Measurements from ENCODE around the gene SCAMP4. TPM values are rescaled to one million over a fixed set of nuclear protein-coding genes. Genes with fewer than 3 reads are reported as not detected.
A peak's percentile ranks its signal among the peaks of the same experiment; 100 is the strongest.

Gene SCAMP4
- total and polyA plus RNA-seq, 9 of the 15 experiments (the other 6 are each of a cell fraction or from before 2014, with no cell fraction given) = 0.81 to 45.9 (median 12.8) TPM

- intact Hi-C loops (cut with micrococcal nuclease) = no loop called here
- DNase-seq (ENCODE audit: extremely low read depth in 1 of 4, low spot score in 3 of 4) (no peak), ATAC-seq (no peak), FAIRE-seq (no peak)
- peaks cover 36% of the 10 kb centered on the region; the same call in 2 of the 3 replicates for H3K36me3 ChIP-seq (ENCODE audit: control insufficient read depth, insufficient read depth, low read length)
- POLR2A ChIA-PET = interaction anchor here (0.6 to 0.9 kb wide), 2 partner anchors 10 to 69 kb away, joined by 3 read pairs; no protein-coding TSS in a partner anchor
- 89% methylated on average over 12 of the region's 15 CpGs for WGBS (ENCODE audit: insufficient coverage, low coverage, missing lambda C conversion rate)
- no peaks in the 10 kb centered on the region for H3K9me1 ChIP-seq (ENCODE audit: control insufficient read depth, insufficient read depth, low read length)
- no TSS peak for BruUV-seq (replicated peaks)
- H3K27me3 ChIP-seq (ENCODE audit: control insufficient read depth in 2 of 2, insufficient read depth in 2 of 2, low read length in 2 of 2) = no peaks in the 10 kb centered on the region
- H2AFZ ChIP-seq (ENCODE audit: low read depth, low read length) = no peak overlapping the region
- peaks cover 0 to 67% of the 10 kb centered on the region in 2 experiments; a peak in 2 of 5 replicates for H3K4me1 ChIP-seq (replicated peaks in 1 of 2; ENCODE audit: control insufficient read depth in 2 of 2, insufficient read depth in 2 of 2, low read length in 2 of 2)
- H3K79me2 ChIP-seq (ENCODE audit: control insufficient read depth, insufficient read depth, low read length) = peaks cover 80% of the 10 kb centered on the region
- H3K4me3 ChIP-seq = no peak overlapping the region
- in situ Hi-C loops (cut with MboI) = no loop called here
- no peak overlapping the region for H3K27ac ChIP-seq (ENCODE audit: extremely low read depth, low read depth, low read length)
- peak; percentile 49 for TF ChIP-seq RBM22 (IDR thresholded peaks at IDR 0.05; ENCODE audit: low read depth, low read length, poor library complexity, severe bottlenecking)
- TF ChIP-seq KLF1 (tag; IDR thresholded peaks at IDR 0.05) = no peak
- no peak overlapping the region for H3K4me2 ChIP-seq (ENCODE audit: insufficient read depth, low read length)
- CTCF ChIA-PET (ENCODE audit: low intra/inter-chr PET ratio) = no interaction called here
- no peaks in the 10 kb centered on the region for H3K9me3 ChIP-seq (replicated peaks; ENCODE audit: control insufficient read depth, insufficient read depth, low read depth, low read length)
- peaks cover 20% of the 10 kb centered on the region for H4K20me1 ChIP-seq (replicated peaks; ENCODE audit: control insufficient read depth, insufficient read depth, low read length)
- peak overlapping the region in 1 of 2 experiments; percentile 9; a peak in 1 of 4 replicates for H3K9ac ChIP-seq (ENCODE audit: insufficient read depth in 1 of 2, low read depth in 2 of 2, low read length in 2 of 2)
Observed at GRCh38 chr19:1954532-1954933, 49.3 kb downstream of the SCAMP4 start.

- CTCF ChIA-PET (ENCODE audit: low intra/inter-chr PET ratio) = no interaction called here
- POLR2A ChIA-PET = no interaction called here
- Histone ChIP-seq H2AFZ (ENCODE audit: low read depth, low read length) (no peak overlapping the region), H3K27me3 (ENCODE audit: control insufficient read depth in 2 of 2, insufficient read depth in 2 of 2, low read length in 2 of 2) (no peaks in the 10 kb centered on the region), H3K4me2 (ENCODE audit: insufficient read depth, low read length) (no peak overlapping the region), H3K36me3 (ENCODE audit: control insufficient read depth, insufficient read depth, low read length) (peaks cover 35% of the 10 kb centered on the region; the same call in 2 of the 3 replicates), H3K9ac (ENCODE audit: insufficient read depth in 1 of 2, low read depth in 2 of 2, low read length in 2 of 2) (no peak overlapping the region; a peak in 1 of 4 replicates), H3K79me2 (ENCODE audit: control insufficient read depth, insufficient read depth, low read length) (peaks cover 81% of the 10 kb centered on the region), H3K27ac (ENCODE audit: extremely low read depth, low read depth, low read length) (no peak overlapping the region), H3K4me3 (no peak overlapping the region), H4K20me1 (replicated peaks; ENCODE audit: control insufficient read depth, insufficient read depth, low read length) (peaks cover 20% of the 10 kb centered on the region), H3K9me3 (replicated peaks; ENCODE audit: control insufficient read depth, insufficient read depth, low read depth, low read length) (no peaks in the 10 kb centered on the region), H3K9me1 (ENCODE audit: control insufficient read depth, insufficient read depth, low read length) (no peaks in the 10 kb centered on the region), H3K4me1 (replicated peaks in 1 of 2; ENCODE audit: control insufficient read depth in 2 of 2, insufficient read depth in 2 of 2, low read length in 2 of 2) (peaks cover 0 to 69% of the 10 kb centered on the region in 2 experiments; a peak in 2 of 5 replicates)
- DNase-seq (ENCODE audit: extremely low read depth in 1 of 4, low spot score in 3 of 4) = no peak
- no TSS peak for BruUV-seq (replicated peaks)
- intact Hi-C loops (cut with micrococcal nuclease) = no loop called here
- no peak for ATAC-seq
- whole genome bisulfite sequencing (ENCODE audit: insufficient coverage, low coverage, missing lambda C conversion rate) = 78% methylated on average over 36 of the region's 51 CpGs
- in situ Hi-C loops (cut with MboI) = no loop called here
- no peak for FAIRE-seq
- TF ChIP-seq FOSL1 (tag; conservative IDR thresholded peaks at IDR 0.05) (no peak), HMGN3 (IDR thresholded peaks at IDR 0.05; ENCODE audit: borderline replicate concordance, extremely low read depth, insufficient read length, low read depth, low read length) (peak; percentile 38), POLR2G (IDR thresholded peaks at IDR 0.05; ENCODE audit: low read depth, low read length) (0 out of 2 replicates have a peak, but pooled peaks have one; percentile 14), EGR1 (conservative IDR thresholded peaks at IDR 0.05) (peak; percentile 23; the same call in 1 of the 2 replicates)
Observed at GRCh38 chr19:1955171-1956121, 50.2 kb downstream of the SCAMP4 start.

Measured in K562 (cell line).